OCI-LY1 (cell line): ENCODE data around the gene MGAT5B.

Source experiments
- H2AFZ ChIP-seq: fragments of 200-600 bp; sonication (generic), shearing (Covaris generic); 2 replicates; pipeline ENCODE4 v1.6.0; 2014; ENCODE audit warnings: antibody characterized with exemption, mild to moderate bottlenecking, low read length
- H3F3A ChIP-seq: fragments of 200-600 bp; sonication (generic), shearing (Covaris generic); 2 replicates; pipeline ENCODE4 v1.6.0; 2014; ENCODE audit warnings: mild to moderate bottlenecking, antibody characterized with exemption, low read length, moderate library complexity; ENCODE audit not compliant: insufficient read depth
- H3K27ac ChIP-seq: fragments of 200-600 bp; sonication (generic); 2 replicates; pipeline ENCODE4 v1.5.1; 2014; ENCODE audit warnings: low read length, mixed run types, mild to moderate bottlenecking, low read depth; ENCODE audit not compliant: poor library complexity, severe bottlenecking
- H3K27me3 ChIP-seq: fragments of 200-600 bp; sonication (generic); 2 replicates; pipeline ENCODE4 v1.6.0; 2014; ENCODE audit warnings: antibody characterized with exemption, mild to moderate bottlenecking, low read length, moderate library complexity; ENCODE audit not compliant: insufficient read depth
- H3K36me3 ChIP-seq: fragments of 200-600 bp; sonication (generic); 2 replicates; pipeline ENCODE4 v1.6.1; 2014; ENCODE audit warnings: mild to moderate bottlenecking, antibody characterized with exemption, low read length, moderate library complexity, mixed read lengths; ENCODE audit not compliant: insufficient read depth
- H3K4me1 ChIP-seq: fragments of 200-600 bp; sonication (generic); 2 replicates; pipeline ENCODE4 v1.5.1; 2014; ENCODE audit warnings: mild to moderate bottlenecking, low read length, moderate library complexity; ENCODE audit not compliant: insufficient read depth, severe bottlenecking
- H3K4me2 ChIP-seq: fragments of 200-600 bp; sonication (generic), shearing (Covaris generic); 2 replicates; pipeline ENCODE4 v1.6.1; 2014; ENCODE audit warnings: low read length
- H3K4me3 ChIP-seq: fragments of 200-600 bp; sonication (generic); 2 replicates; pipeline ENCODE4 v1.5.1; 2014; ENCODE audit warnings: low read length, low read depth, mild to moderate bottlenecking, mixed read lengths; ENCODE audit not compliant: poor library complexity, severe bottlenecking
- H3K79me2 ChIP-seq: fragments of 200-600 bp; shearing (Covaris generic); 2 replicates; pipeline ENCODE4 v1.6.1; 2016; ENCODE audit warnings: mixed run types, low read length, mixed read lengths; ENCODE audit not compliant: insufficient read depth
- H3K9ac ChIP-seq: fragments of 200-600 bp; sonication (generic), shearing (Covaris generic); 2 replicates; pipeline ENCODE4 v1.6.1; 2014; ENCODE audit warnings: mild to moderate bottlenecking, low read length, mixed read lengths
- H3K9me2 ChIP-seq: fragments of 200-600 bp; sonication (generic), shearing (Covaris generic); 2 replicates; pipeline ENCODE4 v1.6.1; 2014; ENCODE audit warnings: low read depth, mild to moderate bottlenecking, low read length, mixed read lengths
- H3K9me3 ChIP-seq: fragments of 200-600 bp; shearing (Covaris generic); 2 replicates; pipeline ENCODE4 v1.6.1; 2014; ENCODE audit warnings: low read length, mixed read lengths
- H4K20me1 ChIP-seq: fragments of 200-600 bp; sonication (generic), shearing (Covaris generic); 2 replicates; pipeline ENCODE4 v1.6.0; 2016; ENCODE audit warnings: mild to moderate bottlenecking, low read length; ENCODE audit not compliant: insufficient read depth
- EZH2 ChIP-seq: fragments of 200-600 bp; sonication (generic), shearing (Covaris generic); IDR thresholded peaks from 2 replicates; pipeline ENCODE4 v1.8.0; 2017; ENCODE audit warnings: borderline replicate concordance, mixed run types, mild to moderate bottlenecking, antibody characterized with exemption, low read length, moderate library complexity, mixed read lengths
- TF ChIP-seq, protein P1 (sequence below): fragments of 200-600 bp; sonication (generic), shearing (Covaris generic); IDR thresholded peaks from 2 replicates; pipeline ENCODE4 v1.5.1; 2017; ENCODE audit warnings: mild to moderate bottlenecking, antibody characterized with exemption, low read length, moderate library complexity, mixed read lengths

The MGAT5B gene

DNA sequence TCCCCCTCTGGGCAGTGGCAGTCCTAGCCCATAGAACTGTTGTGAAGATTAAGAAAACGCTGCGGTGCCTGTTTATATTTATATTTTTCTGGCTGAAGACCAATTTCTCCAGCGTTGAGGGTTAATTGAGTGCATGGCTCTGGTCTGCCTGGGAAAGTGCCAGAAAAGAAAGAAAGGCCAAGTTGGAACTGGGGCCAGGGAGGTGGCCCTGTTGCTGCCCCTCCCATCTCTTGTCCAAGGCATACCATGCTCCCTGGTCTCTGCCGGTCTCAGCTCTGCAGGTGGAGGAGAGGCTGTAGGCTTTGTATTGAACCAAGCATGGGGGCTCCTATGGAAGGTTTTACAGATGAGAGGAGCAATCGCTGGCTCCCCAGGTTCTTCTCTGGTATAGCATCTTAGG lies 124.7 kb downstream of the MGAT5B start:
- no peak for TF ChIP-seq EZH2
- TF ChIP-seq, protein P1, sequence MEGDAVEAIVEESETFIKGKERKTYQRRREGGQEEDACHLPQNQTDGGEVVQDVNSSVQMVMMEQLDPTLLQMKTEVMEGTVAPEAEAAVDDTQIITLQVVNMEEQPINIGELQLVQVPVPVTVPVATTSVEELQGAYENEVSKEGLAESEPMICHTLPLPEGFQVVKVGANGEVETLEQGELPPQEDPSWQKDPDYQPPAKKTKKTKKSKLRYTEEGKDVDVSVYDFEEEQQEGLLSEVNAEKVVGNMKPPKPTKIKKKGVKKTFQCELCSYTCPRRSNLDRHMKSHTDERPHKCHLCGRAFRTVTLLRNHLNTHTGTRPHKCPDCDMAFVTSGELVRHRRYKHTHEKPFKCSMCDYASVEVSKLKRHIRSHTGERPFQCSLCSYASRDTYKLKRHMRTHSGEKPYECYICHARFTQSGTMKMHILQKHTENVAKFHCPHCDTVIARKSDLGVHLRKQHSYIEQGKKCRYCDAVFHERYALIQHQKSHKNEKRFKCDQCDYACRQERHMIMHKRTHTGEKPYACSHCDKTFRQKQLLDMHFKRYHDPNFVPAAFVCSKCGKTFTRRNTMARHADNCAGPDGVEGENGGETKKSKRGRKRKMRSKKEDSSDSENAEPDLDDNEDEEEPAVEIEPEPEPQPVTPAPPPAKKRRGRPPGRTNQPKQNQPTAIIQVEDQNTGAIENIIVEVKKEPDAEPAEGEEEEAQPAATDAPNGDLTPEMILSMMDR, result no peak

DNA sequence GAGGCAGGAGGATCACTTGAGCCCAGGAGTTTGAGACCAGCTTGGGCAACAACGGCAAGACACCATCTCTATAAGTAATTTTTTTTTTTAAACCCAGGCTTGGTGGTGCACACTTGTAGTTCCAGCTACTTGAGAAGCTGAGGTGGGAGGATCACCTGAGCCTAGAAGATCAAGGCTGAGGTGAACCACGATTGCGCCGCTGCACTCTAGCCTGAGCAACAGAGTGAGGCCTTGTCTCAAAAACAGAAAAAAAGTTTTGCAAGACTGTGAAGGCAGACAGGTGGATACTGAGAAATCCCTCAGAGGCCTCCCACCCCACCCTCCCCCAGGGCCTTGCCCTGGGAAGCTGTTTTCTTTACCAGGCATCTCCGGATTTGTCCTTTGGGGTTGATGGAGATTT lies 125.4 kb downstream of the MGAT5B start:
- H3K4me2 ChIP-seq, result peak overlapping the region; percentile 65
- H2AFZ ChIP-seq, result no peak overlapping the region
- no peaks in the 10 kb centered on the region for H3K36me3 ChIP-seq
- H3K27ac ChIP-seq, result peak overlapping the region; percentile 99
- TF ChIP-seq, protein P1, result no peak
- TF ChIP-seq EZH2, result no peak
- peak overlapping the region; percentile 61 for H3K4me3 ChIP-seq
- no peaks in the 10 kb centered on the region for H3K9me2 ChIP-seq
- peaks cover 96% of the 10 kb centered on the region for H3K4me1 ChIP-seq
- H3K79me2 ChIP-seq, result no peaks in the 10 kb centered on the region
- H3K27me3 ChIP-seq, result no peaks in the 10 kb centered on the region
- peak overlapping the region; percentile 82 for H3K9ac ChIP-seq
- H3F3A ChIP-seq, result peaks cover 3% of the 10 kb centered on the region; the same call in 1 of the 2 replicates
- H4K20me1 ChIP-seq, result no peaks in the 10 kb centered on the region
- H3K9me3 ChIP-seq, result no peaks in the 10 kb centered on the region

More for the DNA sequence above, 124.7 kb downstream of the MGAT5B start:
- peak overlapping the region; percentile 53; the same call in 1 of the 2 replicates for H3K9ac ChIP-seq
- no peak overlapping the region for H2AFZ ChIP-seq
- H3K4me2 ChIP-seq, result peak overlapping the region; percentile 65
- H3F3A ChIP-seq, result no peaks in the 10 kb centered on the region
- H3K9me2 ChIP-seq, result no peaks in the 10 kb centered on the region
- H3K4me1 ChIP-seq, result peaks cover 96% of the 10 kb centered on the region
- H3K79me2 ChIP-seq, result no peaks in the 10 kb centered on the region
- H3K27ac ChIP-seq, result peak overlapping the region; percentile 99
- H3K9me3 ChIP-seq, result no peaks in the 10 kb centered on the region
- H4K20me1 ChIP-seq, result no peaks in the 10 kb centered on the region
- peak overlapping the region; percentile 61 for H3K4me3 ChIP-seq
- no peaks in the 10 kb centered on the region for H3K27me3 ChIP-seq
- H3K36me3 ChIP-seq, result no peaks in the 10 kb centered on the region

- Histone ChIP-seq H3K4me1 (peaks cover 96% of the 10 kb centered on the region), H3K27ac (peak overlapping the region; percentile 99), H3K27me3 (no peaks in the 10 kb centered on the region), H3K9me3 (no peaks in the 10 kb centered on the region), H3F3A (peaks cover 5% of the 10 kb centered on the region; the same call in 1 of the 2 replicates), H3K9me2 (no peaks in the 10 kb centered on the region), H3K36me3 (no peaks in the 10 kb centered on the region), H3K79me2 (no peaks in the 10 kb centered on the region), H4K20me1 (no peaks in the 10 kb centered on the region), H3K9ac (peak overlapping the region; percentile 82), H3K4me3 (peak overlapping the region; percentile 61), H3K4me2 (peak overlapping the region; percentile 65), H2AFZ (no peak overlapping the region)
- no peak for TF ChIP-seq EZH2
- TF ChIP-seq, protein P1, result no peak
Observed at GRCh38 chr17:76994237-76994637, 126.0 kb downstream of the MGAT5B start.
